Stimulated activated CD4-positive, alpha-beta T cell treated with anti-CD3 and anti-CD28 coated beads, TNF-alpha, amount 100 ng/mL, for 4 hours (primary cell): Measurements from ENCODE around the gene SARM1.

Experiments
- DNase-seq, 3 experiments: peaks; one replicate each; pipeline ENCODE4 v3.0.0-alpha.2; 2020; ENCODE audit warnings: low read depth in 3 of 3

SARM1 gene

DNA sequence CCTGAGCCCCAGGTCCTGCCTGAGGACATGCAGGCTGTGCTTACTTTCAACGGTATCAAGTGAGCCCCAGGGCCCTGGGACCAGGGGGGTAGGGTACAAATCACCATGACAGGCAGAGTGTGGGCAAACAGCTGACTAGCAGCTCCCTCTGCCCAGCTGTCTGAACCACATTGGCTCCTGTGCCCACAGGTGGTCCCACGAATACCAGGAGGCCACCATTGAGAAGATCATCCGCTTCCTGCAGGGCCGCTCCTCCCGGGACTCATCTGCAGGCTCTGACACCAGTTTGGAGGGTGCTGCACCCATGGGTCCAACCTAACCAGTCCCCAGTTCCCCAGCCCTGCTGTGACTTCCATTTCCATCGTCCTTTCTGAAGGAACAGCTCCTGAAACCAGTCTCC lies 24.5 kb downstream of the SARM1 start:
- DNase-seq, result no peak

- no peak for DNase-seq
Measured at GRCh38 chr17:28396635-28397239, 25.2 kb downstream of the SARM1 start.

DNA sequence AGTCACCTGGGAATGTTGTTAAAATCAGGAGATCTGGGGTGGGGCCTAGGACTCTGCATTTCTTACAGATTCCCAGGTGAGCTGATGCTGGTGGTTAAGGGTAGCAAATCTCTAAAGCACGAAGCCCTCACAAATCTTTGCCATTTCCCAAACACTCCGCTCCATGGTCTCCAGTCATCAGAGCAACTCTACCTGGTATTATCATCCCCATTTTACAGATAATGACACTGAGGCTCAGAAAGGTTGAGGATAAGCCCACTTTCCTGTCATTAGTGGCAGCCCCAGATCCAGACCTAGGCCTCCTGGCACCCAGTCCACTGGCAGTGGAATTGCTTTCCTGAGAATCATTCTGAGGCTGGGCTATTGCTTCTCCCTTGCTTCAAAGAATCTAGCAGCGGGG lies 25.8 kb downstream of the SARM1 start:
- DNase-seq, result no peak

DNA sequence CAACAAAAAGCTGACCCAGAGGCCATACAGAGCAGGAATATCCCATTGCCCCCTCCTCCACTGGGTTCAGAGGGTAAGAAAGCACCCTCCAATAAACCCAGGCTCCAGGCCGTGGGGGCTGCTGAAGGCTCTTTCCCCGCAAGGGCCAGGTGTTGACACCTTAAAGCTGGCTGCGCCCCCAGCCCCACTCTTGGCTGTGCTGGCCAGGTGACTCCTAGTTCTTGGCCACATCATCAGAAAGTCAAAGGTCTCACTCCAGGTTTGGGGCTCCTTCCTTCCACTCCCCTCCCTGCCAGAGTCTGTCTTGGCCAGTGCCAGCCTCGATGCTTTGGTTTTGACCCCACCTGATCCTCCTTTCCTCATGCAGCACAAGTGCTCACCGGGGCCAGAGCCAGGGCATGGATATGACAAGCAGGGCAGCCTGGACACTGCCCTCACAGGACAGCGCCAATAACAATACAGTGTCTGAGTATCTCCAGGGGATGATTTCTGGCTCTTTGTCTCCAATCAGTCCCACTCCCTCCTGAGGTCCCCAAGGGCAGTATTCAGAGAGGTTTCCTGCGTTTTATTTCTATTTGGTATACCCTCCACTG lies 26.3 kb downstream of the SARM1 start:
- no peak for DNase-seq

- no peak for DNase-seq
Measured at GRCh38 chr17:28398280-28398981, 26.9 kb downstream of the SARM1 start.

- no peak for DNase-seq
Measured at GRCh38 chr17:28399808-28400207, 28.3 kb downstream of the SARM1 start.

GRCh38 chr17:28402224-28402630 lies 30.7 kb downstream of the SARM1 start:
- no peak for DNase-seq

DNA sequence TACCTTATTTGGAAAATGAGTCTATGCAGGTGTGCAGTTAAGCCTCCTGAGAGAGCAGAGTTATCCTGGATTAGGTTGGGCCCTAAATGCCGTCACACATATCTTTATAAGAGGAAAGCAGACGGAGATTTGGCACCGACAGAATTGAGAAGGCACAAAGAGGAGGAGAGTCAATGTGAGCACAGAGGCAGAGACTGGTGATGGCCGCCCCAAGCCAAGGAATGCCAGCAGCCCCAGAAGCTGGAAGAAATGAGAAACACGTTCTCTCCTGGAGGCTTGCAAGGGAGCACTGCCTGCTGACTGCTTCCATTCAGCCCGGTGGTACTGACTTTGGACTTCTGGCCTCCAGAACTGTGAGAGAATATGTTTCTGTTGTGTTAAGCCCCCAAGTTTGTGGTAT lies 31.4 kb downstream of the SARM1 start:
- DNase-seq, result no peak

DNA sequence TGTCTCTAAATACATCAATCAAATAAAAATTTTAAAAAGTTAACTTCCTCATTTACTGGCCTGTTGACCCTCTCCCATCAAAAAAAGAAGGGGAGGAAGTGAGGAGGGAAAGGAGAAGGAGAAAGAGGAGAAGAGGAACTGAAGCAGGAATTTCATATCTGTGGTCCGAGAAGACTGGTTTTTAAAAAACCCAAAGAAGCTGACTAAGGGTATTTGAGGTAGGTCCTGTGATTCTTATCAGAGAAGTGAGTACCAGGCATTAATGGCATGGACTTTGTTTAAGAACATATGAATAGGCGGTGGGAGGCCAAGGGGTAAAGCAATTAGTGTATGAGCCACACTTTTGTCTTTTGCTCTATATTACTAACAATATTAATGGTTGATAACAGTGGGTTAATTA lies 32.5 kb downstream of the SARM1 start:
- DNase-seq, result no peak

GRCh38 chr17:28404461-28404811 lies 32.9 kb downstream of the SARM1 start:
- DNase-seq, result no peak

DNA sequence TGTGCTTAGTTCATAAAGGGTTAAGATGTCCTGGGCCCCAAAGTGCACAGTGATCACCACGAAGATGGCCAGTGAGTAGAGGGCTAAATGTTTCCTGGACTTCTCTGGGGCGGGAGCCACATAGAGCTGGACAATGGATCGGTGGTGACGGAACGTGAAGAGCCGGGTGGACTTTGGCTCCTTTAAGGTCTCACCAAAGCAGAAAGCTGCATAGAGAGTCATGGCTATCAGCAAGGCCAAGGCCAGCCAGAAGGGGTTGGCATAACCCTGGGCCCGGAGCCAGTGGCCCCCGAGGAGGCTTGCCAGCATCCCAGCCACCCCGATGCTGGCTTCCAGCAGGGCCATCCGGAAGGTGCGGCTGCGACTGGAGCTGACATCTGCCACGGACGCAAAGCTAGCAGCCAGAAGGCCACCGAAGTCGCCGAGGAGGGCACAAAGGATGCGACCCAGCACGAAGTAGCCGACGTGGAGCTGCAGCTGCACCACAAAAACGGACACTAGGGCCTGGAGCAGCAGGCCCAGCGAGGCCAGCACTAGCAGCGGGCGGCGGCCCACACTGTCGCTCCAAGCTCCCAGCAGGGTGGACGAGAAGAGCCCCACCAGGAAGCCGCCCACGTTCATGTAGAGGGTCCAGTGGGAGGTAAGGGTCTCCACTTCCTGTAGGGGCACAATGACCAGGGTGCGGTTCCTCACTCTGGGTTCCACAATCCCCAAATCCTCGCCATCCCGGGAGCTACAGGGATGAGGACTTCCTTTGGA lies 33.5 kb downstream of the SARM1 start:
- no peak for DNase-seq

DNA sequence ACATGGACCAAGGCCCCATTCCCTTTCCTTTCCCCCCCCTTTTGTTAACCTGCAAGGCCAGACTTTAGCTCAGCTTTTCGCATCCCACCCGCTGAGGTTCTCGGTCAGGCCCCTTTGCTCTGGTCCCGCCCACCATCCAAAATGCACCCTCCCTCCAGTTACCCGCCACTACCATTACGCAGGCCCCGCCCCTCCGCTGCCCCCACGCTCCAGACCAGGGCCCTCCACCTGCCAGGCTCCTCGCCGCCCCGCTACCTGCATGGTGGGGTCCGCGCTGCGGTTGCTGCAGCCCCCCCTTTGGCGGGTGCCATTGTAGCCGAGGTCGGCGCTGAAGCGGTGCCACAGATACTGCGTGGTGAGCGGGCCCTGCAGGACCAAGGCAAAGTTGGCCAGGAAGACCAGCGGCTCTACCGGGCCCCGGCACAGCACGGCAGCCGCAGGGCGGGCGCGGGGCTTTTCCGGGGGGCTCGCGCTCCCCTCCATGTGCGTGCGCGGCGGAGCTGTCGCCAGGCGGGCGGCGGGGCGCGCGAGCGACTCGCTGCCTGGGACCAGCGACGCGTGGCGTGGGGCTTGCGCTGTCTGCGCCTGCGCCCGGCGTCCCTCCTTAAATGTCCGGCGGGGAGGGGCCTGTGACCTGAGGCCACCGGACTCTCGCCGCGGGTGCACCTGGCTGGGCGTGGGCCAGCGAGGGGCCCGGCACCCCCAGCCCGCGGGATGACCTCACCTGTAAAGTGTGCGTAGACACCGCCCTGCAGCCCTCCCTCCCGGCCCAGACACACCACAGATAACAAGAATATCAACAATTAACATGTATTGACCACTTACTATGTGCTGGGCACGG lies 34.4 kb downstream of the SARM1 start, which contains the start of gene SLC46A1:
SLC46A1 (minus strand) TSS at position 581 of the 841 bp plus-strand sequence; CDS start at position 483, 98 bp downstream.
- peak in 2 of 3 experiments; percentile 41 to 42 for DNase-seq

DNA sequence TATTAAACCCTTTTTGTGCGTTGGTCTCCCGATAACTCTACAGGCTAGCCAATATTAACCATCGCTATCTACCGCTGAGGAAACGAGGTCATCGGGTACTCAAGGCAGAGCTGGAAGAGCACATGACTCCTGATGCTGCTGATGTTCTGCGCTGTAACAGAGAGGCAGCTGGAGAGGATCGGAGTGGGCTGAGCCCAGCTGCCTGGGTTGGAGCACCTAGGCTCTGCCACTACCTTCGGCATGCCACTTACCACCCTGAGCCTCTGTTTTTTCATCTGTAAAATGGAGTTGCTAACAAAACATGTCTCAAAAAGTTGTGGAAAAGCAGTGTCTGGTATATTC lies 35.0 kb downstream of the SARM1 start:
- no peak for DNase-seq

DNA sequence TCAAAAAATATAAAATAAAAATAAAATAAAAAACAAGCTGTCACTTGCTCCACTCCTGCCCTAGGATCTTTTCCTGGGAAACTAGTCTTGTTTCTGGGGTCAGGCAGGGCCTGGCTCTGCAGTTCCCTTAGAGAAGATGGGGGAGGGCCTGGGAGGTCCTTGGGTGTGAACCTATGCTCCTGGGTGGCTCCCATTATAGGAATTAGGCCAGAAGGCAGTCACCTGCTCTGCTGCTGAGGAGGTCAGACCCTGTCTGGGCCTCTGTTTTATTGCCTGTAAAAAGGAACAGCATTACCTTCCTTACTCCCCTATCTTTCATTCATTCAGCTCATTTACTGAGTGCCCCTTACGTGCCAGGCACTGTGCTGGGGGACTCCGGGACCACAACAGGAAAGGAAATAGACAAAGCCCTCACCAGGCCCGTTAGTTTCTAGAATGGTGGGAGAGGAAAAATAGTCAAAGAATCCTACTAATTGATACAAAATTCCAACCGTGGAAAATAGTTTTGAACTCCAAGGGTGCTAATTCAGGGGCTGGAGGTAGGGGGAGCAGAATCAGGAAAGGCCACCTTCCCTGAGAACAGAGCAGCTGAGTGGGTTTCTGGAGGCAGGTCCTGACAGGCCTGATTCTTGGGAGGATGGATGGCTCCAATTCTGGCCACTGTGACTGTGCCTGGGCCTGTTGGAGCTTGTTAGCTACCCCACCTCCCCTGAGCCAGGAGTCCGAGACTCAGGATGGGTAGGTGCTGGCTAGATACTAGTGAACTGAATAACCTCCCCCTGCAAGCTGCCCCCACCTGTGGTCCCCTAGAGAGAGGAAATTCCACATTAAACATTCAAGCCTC lies 35.9 kb downstream of the SARM1 start:
- DNase-seq, result no peak

GRCh38 chr17:28407974-28408306 lies 36.4 kb downstream of the SARM1 start:
- DNase-seq, result no peak

- DNase-seq, result no peak
Measured at GRCh38 chr17:28412099-28412498, 40.6 kb downstream of the SARM1 start.

GRCh38 chr17:28413804-28414203 lies 42.3 kb downstream of the SARM1 start:
- no peak for DNase-seq

GRCh38 chr17:28415886-28416285 lies 44.4 kb downstream of the SARM1 start:
- no peak for DNase-seq

DNA sequence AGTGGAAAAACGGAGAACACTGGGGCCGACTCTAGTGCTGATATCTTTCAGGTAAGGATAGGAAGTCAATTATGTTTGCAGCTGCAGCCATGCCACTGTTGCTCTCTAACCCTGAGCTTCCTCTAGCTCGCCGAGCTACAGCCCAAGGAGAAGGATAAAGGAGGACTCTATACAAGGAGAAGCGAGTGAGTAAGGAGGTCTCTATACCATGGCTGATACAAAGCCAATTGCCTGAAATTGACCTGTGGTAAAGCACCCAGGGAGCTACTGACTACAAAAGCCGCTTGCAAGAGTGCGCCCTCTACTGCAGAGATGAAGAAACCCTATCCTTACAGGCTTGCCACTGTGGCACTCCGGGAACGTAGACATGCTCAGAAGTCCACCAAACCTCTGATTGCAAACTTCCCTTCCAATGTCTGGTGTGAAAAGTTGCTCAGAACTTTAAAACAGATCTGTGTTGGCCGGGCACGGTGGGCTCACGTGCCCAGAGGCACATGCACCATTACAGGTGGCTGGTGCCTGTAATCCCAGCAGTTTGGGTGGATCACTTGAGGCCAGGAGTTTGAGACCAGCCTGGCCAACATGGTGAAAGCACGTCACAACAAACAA lies 45.3 kb downstream of the SARM1 start:
- DNase-seq, result peak in 2 of 3 experiments; percentile 13 to 18

DNA sequence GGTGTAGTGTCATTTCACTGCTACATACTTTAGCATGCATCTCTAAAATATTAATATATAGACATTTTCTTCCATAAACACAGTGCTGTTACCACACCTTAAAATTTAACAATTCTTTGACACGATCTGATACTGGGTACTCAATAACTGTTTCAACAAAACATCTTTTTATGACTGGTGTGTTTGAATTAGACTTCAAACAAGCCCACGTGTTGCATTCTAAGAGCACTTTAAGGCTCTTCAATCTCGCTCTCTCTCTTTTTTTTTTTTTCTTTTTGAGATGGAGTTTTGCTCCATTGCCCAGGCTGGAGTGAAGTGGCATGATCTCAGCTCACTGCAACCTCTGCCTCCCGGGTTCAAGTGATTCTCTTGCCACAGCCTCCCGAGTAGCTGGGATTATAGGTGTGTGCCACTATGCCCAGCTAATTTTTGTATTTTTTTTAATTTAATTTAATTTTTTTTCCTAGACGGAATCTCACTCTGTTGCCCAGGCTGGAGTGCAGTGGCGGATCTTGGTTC lies 50.4 kb downstream of the SARM1 start:
- no peak for DNase-seq
